IMR-90 (cell line): ENCODE measurements around the gene TBC1D8. TPM values are rescaled to one million over a fixed set of nuclear protein-coding genes. Genes with fewer than 3 reads are reported as not detected.

Experiments used
- ATAC-seq: fragments of 200-7000 bp; cut with Tn5 transposase; 2 replicates; pipeline ENCODE4 v1.9.1; 2020; ENCODE audit warnings: low read depth, mild to moderate bottlenecking, moderate library complexity
- BruUV-seq: library from RNA; stranded (reverse); fragments of 400-500 nt; replicated peaks from 2 replicates; lab custom pipeline; 2021; lab: Mats Ljungman, UMichigan
- CTCF ChIA-PET: fragments of 300-600 bp; formaldehyde crosslinking; extraction: SDS; loops from one replicate; lab custom pipeline; 2021; ENCODE audit warnings: antibody characterized with exemption; lab: Yijun Ruan, JAX
- POLR2A ChIA-PET: fragments of 300-600 bp; sonication (Branson Sonifier 250); formaldehyde crosslinking; loops from one replicate; lab custom pipeline; 2022; ENCODE audit warnings: antibody characterized with exemption; ENCODE audit not compliant: unreplicated experiment; lab: Charles Lee
- DNase-seq: peaks from one replicate; pipeline ENCODE4 v3.0.0; 2013
- H2AFZ ChIP-seq: replicated peaks from 2 replicates; pipeline ENCODE3; 2013; ENCODE audit warnings: low read length, mild to moderate bottlenecking; ENCODE audit not compliant: poor library complexity
- H2AK5ac ChIP-seq: 2 replicates; pipeline ENCODE4 v1.6.1; 2013; ENCODE audit warnings: low read depth, low read length, inconsistent platforms
- H2AK9ac ChIP-seq: replicated peaks from 2 replicates; pipeline ENCODE3; 2013; ENCODE audit warnings: mild to moderate bottlenecking, low read depth, low read length, moderate library complexity; ENCODE audit not compliant: poor library complexity
- H2BK120ac ChIP-seq: 2 replicates; pipeline ENCODE4 v1.6.1; 2013; ENCODE audit warnings: low read depth, low read length, inconsistent platforms
- H2BK15ac ChIP-seq: 3 replicates; pipeline ENCODE4 v1.6.1; 2013; ENCODE audit warnings: low read depth, low read length, inconsistent platforms
- H2BK20ac ChIP-seq: 2 replicates; pipeline ENCODE4 v1.6.1; 2013; ENCODE audit warnings: low read depth, mild to moderate bottlenecking, inconsistent platforms, low read length, moderate library complexity
- H2BK5ac ChIP-seq: 2 replicates; pipeline ENCODE4 v1.6.1; 2013; ENCODE audit warnings: mild to moderate bottlenecking, low read depth, low read length, inconsistent platforms; ENCODE audit not compliant: poor library complexity, severe bottlenecking
- H3K14ac ChIP-seq: replicated peaks from 2 replicates; pipeline ENCODE4 v1.6.1; 2013; ENCODE audit warnings: low read depth, low read length, inconsistent platforms
- H3K18ac ChIP-seq: 2 replicates; pipeline ENCODE4 v1.6.1; 2013; ENCODE audit warnings: low read depth, low read length, control low read depth
- H3K23ac ChIP-seq: 2 replicates; pipeline ENCODE4 v1.6.1; 2013; ENCODE audit warnings: low read depth, low read length, inconsistent platforms
- H3K27ac ChIP-seq: 2 replicates; pipeline ENCODE4 v1.5.1; 2013; ENCODE audit warnings: mild to moderate bottlenecking, control low read depth, low read length; ENCODE audit not compliant: insufficient read depth
- H3K27me3 ChIP-seq: 2 replicates; pipeline ENCODE4 v1.6.1; 2013; ENCODE audit warnings: low read length; ENCODE audit not compliant: control insufficient read depth, insufficient read depth
- H3K36me3 ChIP-seq: 2 replicates; pipeline ENCODE4 v1.6.1; 2013; ENCODE audit warnings: low read length, mixed read lengths; ENCODE audit not compliant: control insufficient read depth, insufficient read depth
- H3K4ac ChIP-seq: 2 replicates; pipeline ENCODE4 v1.6.1; 2013; ENCODE audit warnings: low read depth, low read length, inconsistent platforms
- H3K4me1 ChIP-seq: 2 replicates; pipeline ENCODE4 v1.6.1; 2013; ENCODE audit warnings: low read length, mixed read lengths; ENCODE audit not compliant: control insufficient read depth, insufficient read depth
- H3K4me2 ChIP-seq: 2 replicates; pipeline ENCODE4 v1.6.1; 2013; ENCODE audit warnings: low read depth, mild to moderate bottlenecking, control low read depth, low read length, moderate library complexity
- H3K4me3 ChIP-seq: 2 replicates; pipeline ENCODE4 v1.5.1; 2013; ENCODE audit warnings: low read depth, mild to moderate bottlenecking, control low read depth, low read length, moderate library complexity; ENCODE audit not compliant: insufficient read depth
- H3K56ac ChIP-seq: 2 replicates; pipeline ENCODE4 v1.6.1; 2013; ENCODE audit warnings: low read length, inconsistent platforms; ENCODE audit not compliant: insufficient read depth; ENCODE audit errors: extremely low read depth
- H3K79me1 ChIP-seq, 2 experiments: 2 replicates each; pipeline ENCODE4 v1.6.1; 2013; ENCODE audit warnings: low read length in 2 of 2, inconsistent platforms in 1 of 2, low read depth in 1 of 2
- H3K9ac ChIP-seq: 2 replicates; pipeline ENCODE4 v1.6.1; 2013; ENCODE audit warnings: low read depth, low read length, control low read depth
- H3K9me1 ChIP-seq: 2 replicates; pipeline ENCODE4 v1.6.1; 2013; ENCODE audit warnings: low read length, inconsistent platforms; ENCODE audit not compliant: insufficient read depth
- H3K9me3 ChIP-seq: 2 replicates; pipeline ENCODE4 v1.6.1; 2013; ENCODE audit warnings: low read length; ENCODE audit not compliant: control insufficient read depth, insufficient read depth
- H4K20me1 ChIP-seq: 2 replicates; pipeline ENCODE4 v1.6.1; 2013; ENCODE audit warnings: low read length, inconsistent platforms; ENCODE audit not compliant: insufficient read depth
- H4K5ac ChIP-seq: 2 replicates; pipeline ENCODE4 v1.6.1; 2013; ENCODE audit warnings: mild to moderate bottlenecking, low read depth, low read length, control low read depth
- H4K8ac ChIP-seq, 2 experiments: 2 replicates each; pipeline ENCODE4 v1.6.1; 2013; ENCODE audit warnings: low read depth in 2 of 2, low read length in 2 of 2, control low read depth in 1 of 2, inconsistent platforms in 1 of 2
- H4K91ac ChIP-seq: 2 replicates; pipeline ENCODE4 v1.6.1; 2013; ENCODE audit warnings: low read depth, low read length, inconsistent platforms; ENCODE audit not compliant: insufficient read depth
- BHLHE40 ChIP-seq: fragments of 150-350 bp; IDR thresholded peaks from 2 replicates; pipeline ENCODE4 v1.6.1; 2016; ENCODE audit warnings: mild to moderate bottlenecking, low read depth, low read length
- CEBPB ChIP-seq: IDR thresholded peaks from 2 replicates; pipeline ENCODE4 v1.6.1; 2012; ENCODE audit warnings: low read depth, low read length, improper control_type of control experiment
- CHD1 ChIP-seq: IDR thresholded peaks from 2 replicates; pipeline ENCODE4 v1.6.1; 2012; ENCODE audit warnings: low read depth, low read length, improper control_type of control experiment
- CTCF ChIP-seq: conservative IDR thresholded peaks from 2 replicates; pipeline ENCODE4 v1.5.1; 2012; ENCODE audit warnings: mild to moderate bottlenecking, low read depth, low read length, improper control_type of control experiment
- FOS ChIP-seq: fragments of 150-350 bp; IDR thresholded peaks from 2 replicates; pipeline ENCODE4 v1.6.1; 2016; ENCODE audit warnings: low read depth, low read length
- MAFK ChIP-seq: IDR thresholded peaks from 2 replicates; pipeline ENCODE4 v1.6.1; 2012; ENCODE audit warnings: low read depth, low read length, improper control_type of control experiment
- MAZ ChIP-seq: IDR thresholded peaks from 2 replicates; pipeline ENCODE4 v1.6.1; 2012; ENCODE audit warnings: low read depth, mild to moderate bottlenecking, low read length, improper control_type of control experiment, moderate library complexity, borderline replicate concordance
- MXI1 ChIP-seq: IDR thresholded peaks from 2 replicates; pipeline ENCODE4 v1.6.1; 2012; ENCODE audit warnings: low read depth, mild to moderate bottlenecking, low read length, moderate library complexity, borderline replicate concordance
- NFE2L2 ChIP-seq: fragments of 150-350 bp; IDR thresholded peaks from 2 replicates; pipeline ENCODE4 v1.6.1; 2016; ENCODE audit warnings: low read depth, mild to moderate bottlenecking, low read length
- POLR2A ChIP-seq: IDR thresholded peaks from 2 replicates; pipeline ENCODE4 v1.6.1; 2012; ENCODE audit warnings: mild to moderate bottlenecking, low read depth, low read length
- RAD21 ChIP-seq: IDR thresholded peaks from 2 replicates; pipeline ENCODE4 v1.6.1; 2012; ENCODE audit warnings: low read length, improper control_type of control experiment
- RCOR1 ChIP-seq: IDR thresholded peaks from 2 replicates; pipeline ENCODE4 v1.6.1; 2012; ENCODE audit warnings: mild to moderate bottlenecking, low read length, improper control_type of control experiment; ENCODE audit not compliant: insufficient replicate concordance
- RFX5 ChIP-seq: IDR thresholded peaks from 2 replicates; pipeline ENCODE4 v1.8.0; 2012; ENCODE audit warnings: low read depth, mild to moderate bottlenecking, low read length, moderate library complexity
- WGBS, 2 experiments: methylation state at CpG; one replicate each; pipeline versions ENCODE4 v1.1.5 to v1.1.7; 2013; ENCODE audit warnings: missing lambda C conversion rate in 2 of 2; ENCODE audit not compliant: insufficient read length in 1 of 2; ENCODE audit errors: extremely low coverage in 2 of 2; 5-methylcytosine and 5-hydroxymethylcytosine counted together
- dilution Hi-C: fragments of 300-500 bp; cut with HindIII; formaldehyde crosslinking; loops from one replicate; pipeline ENCODE4 v1.14.3; 2018; ENCODE audit warnings: low sequenced_read_pairs; ENCODE audit not compliant: unreplicated experiment
- in situ Hi-C: fragments of 300-500 bp; cut with MboI; formaldehyde crosslinking; loops from 3 replicates; pipeline ENCODE4 v1.14.3; 2019; ENCODE audit warnings: low sequenced_read_pairs, inconsistent platforms, mixed read lengths
- intact Hi-C: fragments of 100-400 bp; cut with micrococcal nuclease; formaldehyde crosslinking; loops from 2 replicates; pipeline ENCODE4 v1.10.0; 2022
- polyA plus RNA-seq, 3 experiments: library from polyadenylated mRNA; depleted of rRNA; stranded (reverse); fragments of >200 nt; gene quantifications; 2 replicates each; pipeline ENCODE4 v1.2.3, GENCODE V29; 2012; ENCODE audit warnings: low replicate concordance in 1 of 3
- total RNA-seq: library from RNA; depleted of rRNA; stranded (reverse); fragments of >200 nt; gene quantifications from 2 replicates; pipeline ENCODE4 v1.2.3, GENCODE V29; 2012
- TF ChIP-seq, protein P1 (sequence below): fragments of 150-350 bp; IDR thresholded peaks from 2 replicates; pipeline ENCODE4 v1.6.1; 2017; ENCODE audit warnings: mild to moderate bottlenecking, antibody characterized with exemption, low read length, low read depth

Gene TBC1D8
- total and polyA plus RNA-seq, 2 of the 4 experiments (the other 2 are of a cell fraction): 1.3 to 1.5 TPM

- Histone ChIP-seq H3K27me3 (no peaks in the 10 kb centered on the region), H3K9me3 (no peaks in the 10 kb centered on the region), H2BK120ac (no peak overlapping the region), H3K56ac (peak overlapping the region; percentile 75; the same call in 1 of the 2 replicates), H2BK20ac (no peak overlapping the region), H2AK5ac (0 out of 2 replicates have a peak overlapping the region, but pooled peaks have one; percentile 8), H3K9ac (peak overlapping the region; percentile 93), H4K20me1 (peaks cover 56% of the 10 kb centered on the region), H3K23ac (peak overlapping the region; percentile 96; the same call in 1 of the 2 replicates), H2BK5ac (no peak overlapping the region), H2BK15ac (no peak overlapping the region), H2AK9ac (no peak overlapping the region), H2AFZ (no peak overlapping the region), H3K4me2 (peak overlapping the region; percentile 95), H4K5ac (no peak overlapping the region), H3K4me1 (peaks cover 9% of the 10 kb centered on the region), H3K4me3 (peak overlapping the region; percentile 77), H4K91ac (no peak overlapping the region), H4K8ac (no peak overlapping the region), H3K14ac (peak overlapping the region; percentile 93), H3K9me1 (peaks cover 23% of the 10 kb centered on the region), H3K27ac (peak overlapping the region; percentile 10), H3K18ac (no peak overlapping the region), H3K36me3 (peaks cover 41% of the 10 kb centered on the region), H3K4ac (peak overlapping the region; percentile 91; the same call in 1 of the 2 replicates), H3K79me1 (peaks cover 21 to 53% of the 10 kb centered on the region in 2 experiments)
- ATAC-seq: 0 out of 2 replicates have a peak, but pooled peaks have one; percentile 5
- dilution Hi-C loops (no loop called here), intact Hi-C loops (loop anchor here (5.0 kb wide), 1 partner anchor 271 kb away; no protein-coding TSS in a partner anchor), in situ Hi-C loops (no loop called here)
- WGBS, 2 experiments: 0% methylated on average over 4 of the region's 12 CpGs; no CpG with 5 or more reads in 1 of the 2 experiments
- no TSS peak for BruUV-seq
- no peak for TF ChIP-seq CHD1
- no peak for TF ChIP-seq FOS
- no peak for TF ChIP-seq RFX5
- TF ChIP-seq, protein P1, sequence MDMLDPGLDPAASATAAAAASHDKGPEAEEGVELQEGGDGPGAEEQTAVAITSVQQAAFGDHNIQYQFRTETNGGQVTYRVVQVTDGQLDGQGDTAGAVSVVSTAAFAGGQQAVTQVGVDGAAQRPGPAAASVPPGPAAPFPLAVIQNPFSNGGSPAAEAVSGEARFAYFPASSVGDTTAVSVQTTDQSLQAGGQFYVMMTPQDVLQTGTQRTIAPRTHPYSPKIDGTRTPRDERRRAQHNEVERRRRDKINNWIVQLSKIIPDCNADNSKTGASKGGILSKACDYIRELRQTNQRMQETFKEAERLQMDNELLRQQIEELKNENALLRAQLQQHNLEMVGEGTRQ: no peak
- no peak for TF ChIP-seq CTCF
- TF ChIP-seq MXI1: no peak
- TF ChIP-seq RAD21: no peak
- TF ChIP-seq RCOR1: no peak
- TF ChIP-seq MAFK: no peak
- no peak for TF ChIP-seq NFE2L2
- no peak for TF ChIP-seq BHLHE40
- no peak for TF ChIP-seq MAZ
- no peak for TF ChIP-seq POLR2A
- TF ChIP-seq CEBPB: no peak
- ChIA-PET CTCF (interaction anchor here (1.3 kb wide), 1 partner anchor 186 kb away, joined by 3 read pairs; no protein-coding TSS in a partner anchor), POLR2A (interaction anchor here (0.7 kb wide), 1 partner anchor 693 kb away, joined by 5 read pairs; no protein-coding TSS in a partner anchor)
- DNase-seq: peak; percentile 9
Measured at GRCh38 chr2:101003278-101003775, 147.9 kb downstream of the TBC1D8 start.
